OCI-LY7 (cell line): Measurements from ENCODE around the gene C1orf21.

Experiments used
- EZH2phosphoT487 ChIP-seq: fragments of 200-600 bp; sonication (generic); IDR thresholded peaks from 2 replicates; pipeline ENCODE4 v1.6.1; 2018; ENCODE audit warnings: low read depth, borderline replicate concordance, mild to moderate bottlenecking, mixed run types, antibody characterized with exemption, low read length, moderate library complexity, mixed read lengths
- TF ChIP-seq, protein P1 (sequence below): fragments of 200-600 bp; sonication (generic); conservative IDR thresholded peaks from 2 replicates; pipeline ENCODE4 v1.5.1; 2014; ENCODE audit warnings: mild to moderate bottlenecking, antibody characterized with exemption, low read length, moderate library complexity, mixed read lengths

GRCh38 chr1:184433956-184434502 lies 47.2 kb downstream of the C1orf21 start:
- TF ChIP-seq, protein P1, sequence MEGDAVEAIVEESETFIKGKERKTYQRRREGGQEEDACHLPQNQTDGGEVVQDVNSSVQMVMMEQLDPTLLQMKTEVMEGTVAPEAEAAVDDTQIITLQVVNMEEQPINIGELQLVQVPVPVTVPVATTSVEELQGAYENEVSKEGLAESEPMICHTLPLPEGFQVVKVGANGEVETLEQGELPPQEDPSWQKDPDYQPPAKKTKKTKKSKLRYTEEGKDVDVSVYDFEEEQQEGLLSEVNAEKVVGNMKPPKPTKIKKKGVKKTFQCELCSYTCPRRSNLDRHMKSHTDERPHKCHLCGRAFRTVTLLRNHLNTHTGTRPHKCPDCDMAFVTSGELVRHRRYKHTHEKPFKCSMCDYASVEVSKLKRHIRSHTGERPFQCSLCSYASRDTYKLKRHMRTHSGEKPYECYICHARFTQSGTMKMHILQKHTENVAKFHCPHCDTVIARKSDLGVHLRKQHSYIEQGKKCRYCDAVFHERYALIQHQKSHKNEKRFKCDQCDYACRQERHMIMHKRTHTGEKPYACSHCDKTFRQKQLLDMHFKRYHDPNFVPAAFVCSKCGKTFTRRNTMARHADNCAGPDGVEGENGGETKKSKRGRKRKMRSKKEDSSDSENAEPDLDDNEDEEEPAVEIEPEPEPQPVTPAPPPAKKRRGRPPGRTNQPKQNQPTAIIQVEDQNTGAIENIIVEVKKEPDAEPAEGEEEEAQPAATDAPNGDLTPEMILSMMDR = no peak
- no peak for TF ChIP-seq EZH2phosphoT487
